OCI-LY1 (cell line): ENCODE measurements around the gene ANKRD24.

Experiments used
- EZH2 ChIP-seq: fragments of 200-600 bp; sonication (generic), shearing (Covaris generic); IDR thresholded peaks from 2 replicates; pipeline ENCODE4 v1.8.0; 2017; ENCODE audit warnings: borderline replicate concordance, mixed run types, mild to moderate bottlenecking, antibody characterized with exemption, low read length, moderate library complexity, mixed read lengths
- TF ChIP-seq, protein P1 (sequence below): fragments of 200-600 bp; sonication (generic), shearing (Covaris generic); IDR thresholded peaks from 2 replicates; pipeline ENCODE4 v1.5.1; 2017; ENCODE audit warnings: mild to moderate bottlenecking, antibody characterized with exemption, low read length, moderate library complexity, mixed read lengths

DNA sequence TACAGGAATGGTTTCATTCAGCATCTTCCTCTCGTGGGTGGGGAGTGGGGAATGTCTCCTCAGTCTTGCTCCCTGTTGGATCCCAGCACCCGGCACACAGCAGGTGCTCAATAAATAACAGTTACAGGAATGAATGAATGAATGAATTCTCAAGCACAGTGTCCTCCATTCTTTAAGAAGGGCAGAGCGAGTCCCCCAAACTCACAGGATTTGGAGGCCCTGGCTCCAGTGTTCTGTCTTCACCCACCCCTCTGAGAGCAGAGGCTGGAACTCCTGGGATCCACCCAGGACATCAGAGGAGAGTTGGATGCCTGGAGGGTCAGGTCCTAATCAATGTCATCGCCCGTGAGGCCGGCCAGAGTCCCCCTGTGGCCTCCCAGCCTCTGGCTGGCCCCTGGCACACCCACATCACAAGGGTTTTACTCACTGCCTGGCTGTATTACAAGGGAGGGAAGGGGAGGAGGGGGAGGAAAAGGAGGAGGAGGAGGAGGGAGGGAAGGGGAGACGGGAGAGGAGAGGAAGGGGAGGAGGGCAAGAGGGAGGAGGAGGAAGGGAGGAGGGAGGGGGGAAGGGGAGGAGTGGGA, 37.7 kb upstream of the ANKRD24 start:
- TF ChIP-seq, protein P1, sequence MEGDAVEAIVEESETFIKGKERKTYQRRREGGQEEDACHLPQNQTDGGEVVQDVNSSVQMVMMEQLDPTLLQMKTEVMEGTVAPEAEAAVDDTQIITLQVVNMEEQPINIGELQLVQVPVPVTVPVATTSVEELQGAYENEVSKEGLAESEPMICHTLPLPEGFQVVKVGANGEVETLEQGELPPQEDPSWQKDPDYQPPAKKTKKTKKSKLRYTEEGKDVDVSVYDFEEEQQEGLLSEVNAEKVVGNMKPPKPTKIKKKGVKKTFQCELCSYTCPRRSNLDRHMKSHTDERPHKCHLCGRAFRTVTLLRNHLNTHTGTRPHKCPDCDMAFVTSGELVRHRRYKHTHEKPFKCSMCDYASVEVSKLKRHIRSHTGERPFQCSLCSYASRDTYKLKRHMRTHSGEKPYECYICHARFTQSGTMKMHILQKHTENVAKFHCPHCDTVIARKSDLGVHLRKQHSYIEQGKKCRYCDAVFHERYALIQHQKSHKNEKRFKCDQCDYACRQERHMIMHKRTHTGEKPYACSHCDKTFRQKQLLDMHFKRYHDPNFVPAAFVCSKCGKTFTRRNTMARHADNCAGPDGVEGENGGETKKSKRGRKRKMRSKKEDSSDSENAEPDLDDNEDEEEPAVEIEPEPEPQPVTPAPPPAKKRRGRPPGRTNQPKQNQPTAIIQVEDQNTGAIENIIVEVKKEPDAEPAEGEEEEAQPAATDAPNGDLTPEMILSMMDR: no peak
- TF ChIP-seq EZH2: no peak
